GM21576 (cell line): ENCODE results near the gene RBM34.
"Not testable (repeated sequence)": the region's sequence is repeated elsewhere in the genome, so short reads cannot be mapped to it uniquely, and the experiment has no call there.

Experiments used
- ATAC-seq: cut with Tn5 transposase; IDR thresholded peaks from one replicate; pipeline ENCODE4 v1.9.1; 2021; ENCODE audit warnings: mild to moderate bottlenecking, moderate library complexity; ENCODE audit not compliant: unreplicated experiment

The RBM34 gene

GRCh38 chr1:235093013-235093695 lies 67.9 kb downstream of the RBM34 start:
- ATAC-seq: no peak

GRCh38 chr1:235092415-235092814 lies 68.6 kb downstream of the RBM34 start:
- not testable (repeated sequence) for ATAC-seq

- not testable (repeated sequence) for ATAC-seq
Measured at GRCh38 chr1:235092045-235092406, 69.0 kb downstream of the RBM34 start.

GRCh38 chr1:235091319-235092044 lies 69.6 kb downstream of the RBM34 start:
- not testable (repeated sequence) for ATAC-seq

- ATAC-seq: no peak
Measured at GRCh38 chr1:235090406-235091069, 70.5 kb downstream of the RBM34 start.

GRCh38 chr1:235088907-235089306 lies 72.1 kb downstream of the RBM34 start:
- no peak for ATAC-seq

GRCh38 chr1:235088430-235088829 lies 72.6 kb downstream of the RBM34 start:
- ATAC-seq: no peak

GRCh38 chr1:235087906-235088305 lies 73.1 kb downstream of the RBM34 start:
- ATAC-seq: no peak

- ATAC-seq: not testable (repeated sequence)
Measured at GRCh38 chr1:235085411-235086117, 75.5 kb downstream of the RBM34 start.
